HG02571 (cell line): Measurements from ENCODE around the gene C20orf202.

ENCODE experiments used
- ATAC-seq: cut with Tn5 transposase; IDR thresholded peaks from one replicate; pipeline ENCODE4 v1.9.1; 2021; ENCODE audit warnings: mild to moderate bottlenecking, moderate library complexity; ENCODE audit not compliant: unreplicated experiment

The C20orf202 gene

GRCh38 chr20:1184260-1184637 is 19.0 kb upstream of the C20orf202 start:
- ATAC-seq: no peak

- no peak for ATAC-seq
These were observed 18.5 kb upstream of the C20orf202 start, which contains the start of gene TMEM74B for GRCh38 chr20:1184638-1185315. TMEM74B (minus strand) TSS chr20:1184981; CDS start chr20:1183801, 1,180 bp downstream.

GRCh38 chr20:1185316-1185741 is 17.9 kb upstream of the C20orf202 start:
- ATAC-seq: no peak

- ATAC-seq: no peak
These were observed 17.4 kb upstream of the C20orf202 start for GRCh38 chr20:1185790-1186334.

GRCh38 chr20:1186367-1186991 is 16.8 kb upstream of the C20orf202 start:
- ATAC-seq: no peak

GRCh38 chr20:1187605-1188171 is 15.6 kb upstream of the C20orf202 start:
- ATAC-seq: no peak

- no peak for ATAC-seq
These were observed 14.9 kb upstream of the C20orf202 start for GRCh38 chr20:1188347-1188746.

GRCh38 chr20:1189827-1190226 is 13.4 kb upstream of the C20orf202 start:
- no peak for ATAC-seq

- no peak for ATAC-seq
These were observed 12.4 kb upstream of the C20orf202 start for GRCh38 chr20:1190847-1191246.

GRCh38 chr20:1191299-1191698 is 12.0 kb upstream of the C20orf202 start:
- ATAC-seq: no peak

GRCh38 chr20:1195226-1195625 is 8.0 kb upstream of the C20orf202 start:
- no peak for ATAC-seq

GRCh38 chr20:1196634-1197033 is 6.6 kb upstream of the C20orf202 start:
- no peak for ATAC-seq

- no peak for ATAC-seq
These were observed 5.5 kb upstream of the C20orf202 start for GRCh38 chr20:1197801-1198200.

GRCh38 chr20:1198751-1199150 is 4.5 kb upstream of the C20orf202 start:
- no peak for ATAC-seq

- ATAC-seq: no peak
These were observed 3.9 kb upstream of the C20orf202 start for GRCh38 chr20:1199212-1199873.

- no peak for ATAC-seq
These were observed 3.3 kb upstream of the C20orf202 start for GRCh38 chr20:1199964-1200363.

- ATAC-seq: no peak
These were observed 376 bp downstream of the C20orf202 start for GRCh38 chr20:1203630-1204029.

GRCh38 chr20:1204113-1204512 is 859 bp downstream of the C20orf202 start:
- no peak for ATAC-seq

GRCh38 chr20:1204576-1204975 is 1.3 kb downstream of the C20orf202 start:
- no peak for ATAC-seq

GRCh38 chr20:1205802-1206201 is 2.5 kb downstream of the C20orf202 start:
- no peak for ATAC-seq

GRCh38 chr20:1206366-1207148 is 3.3 kb downstream of the C20orf202 start:
- no peak for ATAC-seq
